ENCODE measurements around the gene ABCA3. TPM values are rescaled to one million over a fixed set of nuclear protein-coding genes. Genes with fewer than 3 reads are reported as not detected.
"Not testable (repeated sequence)": the region's sequence is repeated elsewhere in the genome, so short reads cannot be mapped to it uniquely, and the experiment has no call there.

ABCA3 gene
- total RNA-seq, 4 donors from 2014 or later: 7.5 to 27.5 (median 12.3) TPM

DNA sequence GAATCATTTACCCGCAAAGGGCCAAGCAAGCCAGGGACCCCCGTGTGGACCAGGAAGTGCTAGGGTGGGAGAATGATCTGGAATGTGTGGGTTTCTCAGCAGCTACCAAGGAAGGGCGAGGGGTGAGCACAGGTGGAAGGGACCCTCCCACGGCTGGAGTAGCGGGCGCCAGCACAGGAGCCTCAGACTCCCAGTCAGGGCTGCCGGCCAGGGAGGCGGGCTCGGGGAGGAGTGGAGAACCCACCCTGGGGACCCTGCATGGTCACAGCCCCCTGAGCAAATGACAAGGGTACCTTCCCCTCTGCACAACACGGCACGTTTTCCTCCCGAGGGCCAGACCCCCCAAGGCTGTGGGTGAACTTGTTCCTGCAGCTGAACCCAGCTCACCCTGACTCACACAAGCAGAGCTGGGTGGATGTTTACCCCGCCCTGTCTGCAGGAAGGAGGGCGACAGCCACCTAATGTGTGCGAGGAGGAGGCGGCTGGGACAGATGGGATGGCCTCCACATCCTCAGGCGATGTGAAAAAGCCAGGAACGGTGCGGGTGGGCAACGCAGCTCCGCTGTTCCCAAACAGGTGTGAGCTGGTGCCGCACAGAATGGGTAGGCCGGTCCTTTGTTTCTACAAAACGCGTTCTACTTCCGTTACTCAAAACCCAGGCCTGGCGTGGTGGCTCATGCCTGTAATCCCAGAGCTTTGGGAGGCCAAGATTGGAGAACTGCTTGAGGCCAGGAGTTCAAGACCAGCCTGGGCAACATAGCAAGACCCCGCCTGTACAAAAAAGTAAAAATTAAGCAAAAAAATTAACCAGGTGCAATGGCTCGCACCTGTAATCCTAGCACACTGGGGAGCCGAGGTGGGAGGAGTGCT lies 95.4 kb downstream of the ABCA3 start:
- ATAC-seq: no peak
- Histone ChIP-seq H3K4me3 (no peak overlapping the region), H3K27ac (no peak overlapping the region), H3K9me3 (no peaks in the 10 kb centered on the region), H3K36me3 (peaks cover 0 to 69% of the 10 kb centered on the region in 2 donors), H3K4me1 (peaks cover under 1 to 20% (median 2%) of the 10 kb centered on the region in 3 donors), H3K27me3 (no peaks in the 10 kb centered on the region)
- 91% methylated on average over 5 of the region's 30 CpGs; no CpG with 5 or more reads in 1 of the 2 donors for WGBS, 2 donors (ENCODE audit: low coverage in 1 of 2)
- TF ChIP-seq EP300 (IDR thresholded peaks at IDR 0.05) (no peak), CTCF (IDR thresholded peaks at IDR 0.05) (no peak), POLR2A (IDR thresholded peaks at IDR 0.05) (no peak), POLR2AphosphoS5 (IDR thresholded peaks at IDR 0.05) (no peak)

DNA sequence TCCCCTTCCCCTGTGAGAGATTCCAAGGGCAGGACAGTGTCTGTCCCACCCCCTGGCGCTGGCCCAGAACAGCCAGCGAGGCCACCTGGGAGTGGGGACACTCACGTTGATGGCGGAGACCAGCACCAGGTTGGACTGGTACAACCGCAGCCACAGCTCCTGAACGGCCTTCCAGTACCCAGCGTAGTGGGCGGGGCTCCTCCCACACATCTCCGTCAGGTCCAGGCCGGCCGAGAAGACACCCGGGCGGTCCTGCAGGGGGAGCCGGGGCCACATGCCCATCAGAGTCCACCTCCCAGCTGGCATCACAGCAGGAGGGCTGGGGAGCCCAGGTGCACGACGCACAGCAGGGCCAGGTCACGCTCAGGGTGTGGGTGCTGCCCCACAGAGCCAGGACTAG lies 96.2 kb downstream of the ABCA3 start:
- Histone ChIP-seq H3K4me1 (peaks cover 0 to 12% (median 0%) of the 10 kb centered on the region in 3 donors), H3K4me3 (no peak overlapping the region), H3K27me3 (no peaks in the 10 kb centered on the region), H3K9me3 (no peaks in the 10 kb centered on the region), H3K36me3 (peaks cover 0 to 76% of the 10 kb centered on the region in 2 donors), H3K27ac (no peak overlapping the region)
- no peak for TF ChIP-seq EP300 (IDR thresholded peaks at IDR 0.05)
- no peak for TF ChIP-seq CTCF (IDR thresholded peaks at IDR 0.05)
- TF ChIP-seq POLR2AphosphoS5 (IDR thresholded peaks at IDR 0.05): no peak
- TF ChIP-seq POLR2A (IDR thresholded peaks at IDR 0.05): no peak
- ATAC-seq: no peak
- WGBS, 2 donors (ENCODE audit: low coverage in 1 of 2): 60% methylated on average over 2 of the region's 17 CpGs; no CpG with 5 or more reads in 1 of the 2 donors

GRCh38 chr16:2243781-2244180 lies 96.7 kb downstream of the ABCA3 start:
- H3K27ac ChIP-seq: no peak overlapping the region
- ATAC-seq: no peak
- H3K4me3 ChIP-seq: no peak overlapping the region
- H3K27me3 ChIP-seq: no peaks in the 10 kb centered on the region
- no peak for TF ChIP-seq POLR2A (IDR thresholded peaks at IDR 0.05)
- no peak for TF ChIP-seq POLR2AphosphoS5 (IDR thresholded peaks at IDR 0.05)
- H3K36me3 ChIP-seq: peaks cover 0 to 76% of the 10 kb centered on the region in 2 donors
- peaks cover 0 to 7% (median 0%) of the 10 kb centered on the region in 3 donors for H3K4me1 ChIP-seq
- 87 to 90% methylated on average over 3 of the region's 11 CpGs for WGBS, 2 donors (ENCODE audit: low coverage in 1 of 2)
- no peaks in the 10 kb centered on the region for H3K9me3 ChIP-seq

DNA sequence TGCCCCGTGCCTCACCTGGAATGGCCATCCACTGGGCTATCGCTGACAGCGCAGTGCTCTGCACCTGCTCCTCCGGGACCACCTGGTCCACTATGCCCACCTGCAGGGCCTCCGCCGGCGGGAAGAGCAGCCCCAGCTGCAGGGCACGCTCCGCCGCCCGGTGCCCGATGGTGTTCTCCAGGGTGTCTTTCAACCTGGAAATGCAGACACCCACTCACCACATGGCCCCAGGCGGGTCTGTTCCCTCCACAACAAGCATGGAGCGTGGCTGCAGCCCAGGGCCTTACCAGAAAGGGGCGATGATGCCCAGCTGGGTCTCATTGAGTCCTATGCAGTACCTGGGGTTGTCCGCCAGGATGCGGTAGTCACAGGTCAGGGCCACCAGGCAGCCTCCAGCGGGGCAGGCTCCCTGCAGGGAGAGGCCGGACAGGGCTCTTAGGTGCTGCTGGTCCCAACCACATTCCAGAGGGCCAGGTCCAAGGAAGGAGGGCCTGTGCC lies 97.4 kb downstream of the ABCA3 start:
- 100% methylated on average over 9 of the region's 19 CpGs; no CpG with 5 or more reads in 1 of the 2 donors for WGBS, 2 donors (ENCODE audit: low coverage in 1 of 2)
- Histone ChIP-seq H3K27ac (no peak overlapping the region), H3K4me3 (no peak overlapping the region), H3K9me3 (no peaks in the 10 kb centered on the region), H3K4me1 (peaks cover 0 to 4% (median 0%) of the 10 kb centered on the region in 3 donors), H3K27me3 (peaks cover 3% of the 10 kb centered on the region), H3K36me3 (peaks cover 0 to 76% of the 10 kb centered on the region in 2 donors)
- no peak for TF ChIP-seq EP300 (IDR thresholded peaks at IDR 0.05)
- TF ChIP-seq POLR2A (IDR thresholded peaks at IDR 0.05): no peak
- no peak for TF ChIP-seq POLR2AphosphoS5 (IDR thresholded peaks at IDR 0.05)
- TF ChIP-seq CTCF (IDR thresholded peaks at IDR 0.05): no peak
- no peak for ATAC-seq

DNA sequence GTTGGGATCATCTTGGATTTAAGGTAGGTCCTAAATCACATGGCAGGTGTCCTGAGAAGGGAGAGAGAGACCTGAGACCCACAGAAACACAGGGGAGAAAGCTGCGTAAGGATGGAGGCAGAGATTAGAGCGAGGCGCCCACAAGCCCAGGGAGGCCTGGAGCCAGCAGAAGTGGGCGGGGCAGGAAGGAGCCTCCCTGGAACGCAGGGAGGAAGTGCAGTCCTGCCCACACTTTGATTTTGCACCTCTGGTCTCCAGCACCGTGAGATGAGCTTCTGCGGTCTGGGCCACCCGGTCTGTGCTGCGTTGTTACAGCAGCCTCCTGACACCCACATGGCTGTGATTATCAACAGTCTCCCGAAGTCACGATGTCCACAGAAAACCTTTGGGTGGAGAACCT lies 97.9 kb downstream of the ABCA3 start:
- H3K36me3 ChIP-seq: peaks cover 0 to 76% of the 10 kb centered on the region in 2 donors
- no peak overlapping the region for H3K27ac ChIP-seq
- no peak for TF ChIP-seq POLR2AphosphoS5 (IDR thresholded peaks at IDR 0.05)
- no peak for TF ChIP-seq CTCF (IDR thresholded peaks at IDR 0.05)
- no peak for TF ChIP-seq POLR2A (IDR thresholded peaks at IDR 0.05)
- no peak for TF ChIP-seq EP300 (IDR thresholded peaks at IDR 0.05)
- no peak for ATAC-seq
- WGBS, 2 donors (ENCODE audit: low coverage in 1 of 2): 67 to 75% methylated on average over 3 to 7 of the region's 11 CpGs
- no peaks in the 10 kb centered on the region for H3K9me3 ChIP-seq
- peaks cover 8% of the 10 kb centered on the region for H3K27me3 ChIP-seq
- peaks cover 0 to 8% (median under 1%) of the 10 kb centered on the region in 3 donors for H3K4me1 ChIP-seq
- H3K4me3 ChIP-seq: no peak overlapping the region

DNA sequence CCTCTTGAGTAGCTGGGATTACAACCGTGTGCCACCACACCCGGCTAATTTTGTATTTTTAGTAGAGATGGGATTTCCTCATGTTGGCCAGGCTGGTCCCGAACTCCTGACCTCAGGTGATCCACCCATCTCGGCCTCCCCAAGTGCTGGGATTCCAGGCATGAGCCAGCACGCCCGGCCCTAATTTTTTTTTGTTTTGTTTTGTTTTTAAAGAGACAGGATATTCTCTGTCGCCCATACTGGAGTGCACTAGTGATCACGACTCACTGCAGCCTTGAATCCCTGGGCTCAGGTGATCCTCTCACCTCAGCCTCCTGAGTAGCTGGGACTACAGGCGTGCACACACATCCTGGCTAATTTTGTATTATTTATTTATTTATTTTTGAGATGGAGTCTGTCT lies 100.2 kb downstream of the ABCA3 start:
- H3K4me3 ChIP-seq, H3K27ac ChIP-seq, H3K9me3 ChIP-seq, ATAC-seq: not testable (repeated sequence)
- peaks cover 31% of the 10 kb centered on the region for H3K27me3 ChIP-seq
- H3K4me1 ChIP-seq: peaks cover 6 to 28% (median 17%) of the 10 kb centered on the region in 3 donors
- H3K36me3 ChIP-seq: peaks cover 0 to 64% of the 10 kb centered on the region in 2 donors
- WGBS, 2 donors (ENCODE audit: low coverage in 1 of 2): 61 to 82% methylated on average over 6 to 9 of the region's 9 CpGs

Data from gastroesophageal sphincter (tissue), 4 donors.